Caco-2 (cell line): Measurements from ENCODE around the gene SP2. TPM values are rescaled to one million over a fixed set of nuclear protein-coding genes. Genes with fewer than 3 reads are reported as not detected.
A peak's percentile ranks its signal among the peaks of the same experiment; 100 is the strongest.

Experiments used
- Bru-seq: library from RNA; stranded (reverse); fragments of 400-500 nt; gene quantifications from one replicate; lab custom pipeline; 2021; lab: Mats Ljungman, UMichigan
- BruChase-seq, 2 experiments: library from RNA; stranded (reverse); fragments of 400-500 nt; gene quantifications; one replicate each; lab custom pipeline; 2021; lab: Mats Ljungman, UMichigan
- BruUV-seq: library from RNA; stranded (reverse); fragments of 400-500 nt; replicated peaks from 2 replicates; lab custom pipeline; 2021; lab: Mats Ljungman, UMichigan
- CTCF ChIA-PET: fragments of 300-600 bp; sonication (Branson Sonifier 250); formaldehyde crosslinking; loops from one replicate; lab custom pipeline; 2022; ENCODE audit warnings: antibody characterized with exemption; lab: Charles Lee
- POLR2A ChIA-PET: fragments of 300-600 bp; sonication (Branson Sonifier 250); formaldehyde crosslinking; loops from one replicate; lab custom pipeline; 2022; ENCODE audit warnings: antibody characterized with exemption; lab: Charles Lee
- DNase-seq, 2 experiments: peaks; one replicate each; pipeline versions ENCODE4 v3.0.0 to v3.0.0-alpha.2; 2020 to 2022
- H3K27me3 ChIP-seq: replicated peaks from 2 replicates; pipeline ENCODE4 v1.6.0; 2011; ENCODE audit warnings: low read length; ENCODE audit not compliant: control insufficient read depth, insufficient read depth
- H3K36me3 ChIP-seq: 2 replicates; pipeline ENCODE4 v1.5.1; 2011; ENCODE audit warnings: low read length; ENCODE audit not compliant: control insufficient read depth, insufficient read depth
- H3K4me1 ChIP-seq: fragments of 250-450 bp; sonication (Bioruptor Pico); 2 replicates; pipeline ENCODE4 v1.5.1; 2020; ENCODE audit warnings: mild to moderate bottlenecking
- H3K4me3 ChIP-seq: 2 replicates; pipeline ENCODE4 v1.5.1; 2011; ENCODE audit warnings: low read depth, mild to moderate bottlenecking, control low read depth, low read length
- H3K9me3 ChIP-seq: fragments of 250-450 bp; sonication (Bioruptor Pico); 2 replicates; pipeline ENCODE4 v1.5.1; 2020; ENCODE audit warnings: mild to moderate bottlenecking, moderate library complexity
- H3K27ac Mint-ChIP-seq: one replicate; pipeline ENCODE4 v1.8.0; 2022; ENCODE audit warnings: mixed read lengths; ENCODE audit not compliant: unreplicated experiment
- H3K27me3 Mint-ChIP-seq: one replicate; pipeline ENCODE4 v1.8.0; 2022; ENCODE audit warnings: mixed read lengths; ENCODE audit not compliant: insufficient read depth, unreplicated experiment
- H3K36me3 Mint-ChIP-seq: one replicate; pipeline ENCODE4 v1.8.0; 2022; ENCODE audit warnings: mild to moderate bottlenecking, mixed read lengths; ENCODE audit not compliant: insufficient read depth, unreplicated experiment
- H3K4me1 Mint-ChIP-seq: one replicate; pipeline ENCODE4 v1.8.0; 2022; ENCODE audit warnings: low read depth, mixed read lengths; ENCODE audit not compliant: unreplicated experiment
- H3K4me3 Mint-ChIP-seq: one replicate; pipeline ENCODE4 v1.8.0; 2022; ENCODE audit warnings: mild to moderate bottlenecking, moderate library complexity, mixed read lengths; ENCODE audit not compliant: unreplicated experiment
- H3K9me3 Mint-ChIP-seq: one replicate; pipeline ENCODE4 v1.8.0; 2022; ENCODE audit warnings: mixed read lengths; ENCODE audit not compliant: unreplicated experiment
- intact Hi-C: fragments of 100-400 bp; cut with micrococcal nuclease; formaldehyde crosslinking; loops from one replicate; pipeline ENCODE4 v1.10.0; 2022; ENCODE audit not compliant: unreplicated experiment
- long read RNA-seq: library from polyadenylated mRNA; stranded (forward); transcript quantifications from one replicate; pipeline ENCODE4 v2.0.0, GENCODE V29; 2022
- total RNA-seq: library from RNA; stranded (reverse); gene quantifications from 2 replicates; pipeline ENCODE4 v1.2.3, GENCODE V29; 2022
- TF ChIP-seq, protein P1 (sequence below), 2 experiments: fragments of 200-600 bp in 1 of 2; IDR thresholded peaks; 1 replicate in 1 of 2; 2 replicates in 1 of 2; pipeline versions ENCODE4 v1.5.1 to v1.8.0; 2011 to 2022; ENCODE audit warnings: antibody characterized with exemption in 1 of 2, control low read depth in 1 of 2, inconsistent platforms in 1 of 2, low read depth in 1 of 2, low read length in 1 of 2, mild to moderate bottlenecking in 1 of 2, moderate library complexity in 1 of 2; ENCODE audit not compliant: insufficient read depth in 1 of 2, severe bottlenecking in 1 of 2, unreplicated experiment in 1 of 2

Gene SP2
- total RNA-seq (24.8 and 25.2 TPM in 2 replicates), Bru-seq, nascent RNA (percentile 82 among the genes with signal in this experiment), BruChase-seq, experiment 1, labeled RNA remaining after a 2-hour chase (percentile 73 among the genes with signal in this experiment), BruChase-seq, experiment 2, labeled RNA remaining after a 6-hour chase (percentile 76 among the genes with signal in this experiment)
- long read RNA-seq, transcript SP2-201 (7 exons, 3,112 nt): major isoform, 14 of 29 reads
- long read RNA-seq, partial matches to known transcripts: 3 of 29 reads
- long read RNA-seq, other reads (novel, unspliced or antisense): 12 of 29 reads

DNA sequence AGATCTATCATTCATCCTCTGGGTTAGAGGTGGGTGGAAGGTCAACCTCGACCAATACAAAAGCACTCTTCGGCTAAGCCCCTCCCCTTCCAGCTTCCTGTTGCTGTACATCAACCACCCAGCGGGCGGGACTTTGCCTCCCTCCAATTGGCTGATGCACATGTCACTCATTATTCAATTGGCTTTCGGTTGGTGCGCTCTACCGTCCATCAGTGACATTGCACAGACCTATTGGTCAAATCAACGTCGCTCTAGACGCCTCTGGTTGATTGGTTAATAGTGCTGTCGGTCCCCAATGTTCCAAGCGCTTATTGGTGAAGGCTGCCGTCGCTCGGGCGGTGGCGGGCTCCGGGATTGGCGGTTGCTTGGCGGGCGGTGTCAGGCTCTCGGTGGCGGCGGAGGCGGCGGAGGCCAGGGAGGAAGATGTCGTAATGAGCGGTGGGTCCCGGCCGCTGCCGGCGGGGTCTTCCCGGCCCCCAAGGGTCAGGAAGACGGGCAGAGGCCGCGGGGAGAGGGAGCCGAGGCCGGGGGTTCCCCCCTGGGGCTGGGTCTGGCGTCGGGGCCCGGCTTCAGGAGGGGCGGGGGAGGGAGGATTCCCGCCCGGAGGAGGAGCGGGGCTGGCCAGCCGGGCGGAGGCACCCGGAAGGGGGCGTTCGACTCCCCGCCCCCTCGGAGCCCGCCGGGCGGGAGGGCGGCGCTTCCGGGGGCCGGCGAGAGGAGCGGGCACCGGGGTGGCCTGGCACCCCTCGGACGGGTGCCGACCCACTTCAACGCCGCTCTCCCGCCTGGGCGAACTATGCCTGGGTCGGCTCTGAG lies at the start of gene SP2:
TSS of gene SP2 (plus strand) at position 381 of the 816 bp plus-strand sequence. CDS start at position 432, 51 bp downstream.
- Mint-ChIP-seq H3K27me3 (peaks cover 2% of the 10 kb centered on the region), H3K27ac (peak within 1 kb of the TSS; percentile 91), H3K9me3 (no peaks in the 10 kb centered on the region), H3K4me3 (peak within 1 kb of the TSS; percentile 75), H3K4me1 (peaks cover 23% of the 10 kb centered on the region), H3K36me3 (peaks cover 20% of the 10 kb centered on the region)
- BruUV-seq: no TSS peak
- H3K4me1 ChIP-seq: peaks cover 10% of the 10 kb centered on the region
- 0 out of 2 replicates have a peak, but pooled peaks cover 4% of the 10 kb centered on the region for H3K36me3 ChIP-seq
- H3K27me3 ChIP-seq: no peaks in the 10 kb centered on the region
- CTCF ChIA-PET: interaction anchor here (0.7 to 15.7 kb wide), 22 partner anchors 11 to 172 kb away, joined by 3 to 904 read pairs (median 4); partner anchors contain the start of genes CDK5RAP3, LRRC46, MRPL10 and NFE2L1
- intact Hi-C loops: loop anchor here (1.0 kb wide), 6 partner anchors 45 to 122 kb away; partner anchors contain the start of genes PNPO and SCRN2
- DNase-seq: peak; percentile 100
- TF ChIP-seq, protein P1, sequence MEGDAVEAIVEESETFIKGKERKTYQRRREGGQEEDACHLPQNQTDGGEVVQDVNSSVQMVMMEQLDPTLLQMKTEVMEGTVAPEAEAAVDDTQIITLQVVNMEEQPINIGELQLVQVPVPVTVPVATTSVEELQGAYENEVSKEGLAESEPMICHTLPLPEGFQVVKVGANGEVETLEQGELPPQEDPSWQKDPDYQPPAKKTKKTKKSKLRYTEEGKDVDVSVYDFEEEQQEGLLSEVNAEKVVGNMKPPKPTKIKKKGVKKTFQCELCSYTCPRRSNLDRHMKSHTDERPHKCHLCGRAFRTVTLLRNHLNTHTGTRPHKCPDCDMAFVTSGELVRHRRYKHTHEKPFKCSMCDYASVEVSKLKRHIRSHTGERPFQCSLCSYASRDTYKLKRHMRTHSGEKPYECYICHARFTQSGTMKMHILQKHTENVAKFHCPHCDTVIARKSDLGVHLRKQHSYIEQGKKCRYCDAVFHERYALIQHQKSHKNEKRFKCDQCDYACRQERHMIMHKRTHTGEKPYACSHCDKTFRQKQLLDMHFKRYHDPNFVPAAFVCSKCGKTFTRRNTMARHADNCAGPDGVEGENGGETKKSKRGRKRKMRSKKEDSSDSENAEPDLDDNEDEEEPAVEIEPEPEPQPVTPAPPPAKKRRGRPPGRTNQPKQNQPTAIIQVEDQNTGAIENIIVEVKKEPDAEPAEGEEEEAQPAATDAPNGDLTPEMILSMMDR (IDR thresholded peaks at IDR 0.05; ENCODE audit: insufficient read depth in 1 of 2, low read depth in 1 of 2, low read length in 1 of 2, severe bottlenecking in 1 of 2, unreplicated experiment in 1 of 2): peak; percentile 22 to 39
- H3K9me3 ChIP-seq: no peaks in the 10 kb centered on the region
- POLR2A ChIA-PET: interaction anchor here (0.5 to 2.9 kb wide), 30 partner anchors 10 to 956 kb away, joined by 3 to 56 read pairs (median 5); partner anchors contain the start of genes CDK5RAP3, KPNB1, LRRC46 and MRPL10
- H3K4me3 ChIP-seq: peak within 1 kb of the TSS; percentile 60

- intact Hi-C loops: no loop called here
- Histone ChIP-seq H3K4me1 (peaks cover 41% of the 10 kb centered on the region), H3K9me3 (no peaks in the 10 kb centered on the region), H3K4me3 (no peak overlapping the region), H3K36me3 (no peaks in the 10 kb centered on the region), H3K27me3 (no peaks in the 10 kb centered on the region)
- TF ChIP-seq, protein P1 (IDR thresholded peaks at IDR 0.05; ENCODE audit: insufficient read depth in 1 of 2, low read depth in 1 of 2, low read length in 1 of 2, severe bottlenecking in 1 of 2, unreplicated experiment in 1 of 2): no peak
- Mint-ChIP-seq H3K4me1 (peaks cover 45% of the 10 kb centered on the region), H3K9me3 (no peaks in the 10 kb centered on the region), H3K27me3 (no peaks in the 10 kb centered on the region), H3K27ac (peak overlapping the region; percentile 14), H3K36me3 (peaks cover 27% of the 10 kb centered on the region), H3K4me3 (peak overlapping the region; percentile 45)
- CTCF ChIA-PET: interaction anchor here (0.7 to 14.0 kb wide), 3 partner anchors 11 to 124 kb away, joined by 4 to 904 read pairs (median 10); partner anchors contain the start of genes CDK5RAP3 and SP2
- POLR2A ChIA-PET: no interaction called here
- no peak for DNase-seq
- no TSS peak for BruUV-seq
Measured at GRCh38 chr17:47846716-47847340, 49.2 kb upstream of the SP2 start.
